K562 (cell line): Measurements from ENCODE around the gene BID. TPM values are rescaled to one million over a fixed set of nuclear protein-coding genes. Genes with fewer than 3 reads are reported as not detected.

Source experiments
- ADNP ChIP-seq: fragments of 200-800 bp; sonication (Bioruptor generic); IDR thresholded peaks from 2 replicates; pipeline ENCODE4 v1.6.1; 2016; ENCODE audit warnings: missing genetic modification characterization, missing compliant biosample characterization
- BCOR ChIP-seq: fragments of 450-650 bp; IDR thresholded peaks from 2 replicates; pipeline ENCODE4 v1.6.1; 2016
- EGR1 ChIP-seq: fragments of 450-650 bp; conservative IDR thresholded peaks from 2 replicates; pipeline ENCODE4 v1.6.1; 2017; ENCODE audit warnings: mild to moderate bottlenecking
- ESRRA ChIP-seq: fragments of 450-650 bp; IDR thresholded peaks from 2 replicates; pipeline ENCODE4 v1.6.1; 2014; ENCODE audit warnings: low read depth, mild to moderate bottlenecking, moderate library complexity, borderline replicate concordance
- ETS2 ChIP-seq: IDR thresholded peaks from 2 replicates; pipeline ENCODE4 v1.6.1; 2016; ENCODE audit warnings: borderline replicate concordance, missing genetic modification characterization, mild to moderate bottlenecking, moderate library complexity, missing compliant biosample characterization; ENCODE audit not compliant: poor library complexity, severe bottlenecking
- HMBOX1 ChIP-seq: sonication (generic); IDR thresholded peaks from 2 replicates; pipeline ENCODE4 v1.6.1; 2016
- HNRNPK ChIP-seq: fragments of 200-400 bp; formaldehyde crosslinking; IDR thresholded peaks from one replicate; pipeline ENCODE4 v1.6.1; 2018; ENCODE audit warnings: mild to moderate bottlenecking, low read depth, low read length; ENCODE audit not compliant: poor library complexity, severe bottlenecking
- MEF2A ChIP-seq: IDR thresholded peaks from 2 replicates; pipeline ENCODE4 v1.6.1; 2011; ENCODE audit warnings: low read depth, mild to moderate bottlenecking, low read length, moderate library complexity; ENCODE audit not compliant: control insufficient read depth
- RBM14 ChIP-seq: fragments of 200-400 bp; formaldehyde crosslinking; IDR thresholded peaks from 2 replicates; pipeline ENCODE4 v1.6.1; 2018; ENCODE audit warnings: low read depth, mild to moderate bottlenecking, low read length, moderate library complexity, borderline replicate concordance; ENCODE audit not compliant: insufficient read depth
- RBM15 ChIP-seq: fragments of 200-400 bp; formaldehyde crosslinking; IDR thresholded peaks from 2 replicates; pipeline ENCODE4 v1.6.1; 2018; ENCODE audit warnings: mild to moderate bottlenecking, low read length, moderate library complexity; ENCODE audit not compliant: insufficient read depth
- SAFB ChIP-seq: fragments of 200-400 bp; formaldehyde crosslinking; IDR thresholded peaks from 2 replicates; pipeline ENCODE4 v1.6.1; 2017; ENCODE audit warnings: low read depth, low read length, borderline replicate concordance
- TAF7 ChIP-seq: fragments of 450-650 bp; IDR thresholded peaks from 2 replicates; pipeline ENCODE4 v1.6.1; 2016; ENCODE audit warnings: missing genetic modification characterization, missing compliant biosample characterization
- TEAD4 ChIP-seq, 2 experiments: sonication (generic) in 1 of 2; formaldehyde crosslinking in 1 of 2; IDR thresholded peaks; 2 replicates each; pipeline versions ENCODE4 v1.6.1 to v1.8.0; 2012 to 2022; ENCODE audit warnings: borderline replicate concordance in 1 of 2, inconsistent platforms in 1 of 2, low read length in 1 of 2, mild to moderate bottlenecking in 1 of 2, missing genetic modification reagents in 1 of 2
- ZNF143 ChIP-seq: sonication (generic); formaldehyde crosslinking; IDR thresholded peaks from 2 replicates; pipeline ENCODE4 v1.9.0; 2022; ENCODE audit warnings: mild to moderate bottlenecking, missing genetic modification reagents
- ZNF184 ChIP-seq: sonication (generic); formaldehyde crosslinking; IDR thresholded peaks from 2 replicates; pipeline ENCODE4 v1.5.0; 2020; ENCODE audit warnings: missing genetic modification reagents
- ZNF282 ChIP-seq: sonication (generic); formaldehyde crosslinking; IDR thresholded peaks from 2 replicates; pipeline ENCODE4 v1.8.1; 2023; ENCODE audit warnings: missing genetic modification reagents
- polyA plus RNA-seq, 8 experiments: library from polyadenylated mRNA; depleted of rRNA in 4 of 8; stranded (reverse) in 5 of 8; unstranded in 3 of 8; fragments of >200 nt; fragmentation: Nextera tagmentation in 2 of 8; fragmentation: Illumina TruSeq in 1 of 8; extraction: Ambion mirVana in 2 of 8; extraction: Trizol in 1 of 8; gene quantifications; 2 replicates each; pipeline versions ENCODE4 v1.2.1 to v1.2.3, GENCODE V29; 2011 to 2014; ENCODE audit warnings: inconsistent platforms in 1 of 8, missing spikeins in 1 of 8
- total RNA-seq, 7 experiments: library from RNA; depleted of rRNA in 6 of 7; stranded (reverse); fragments of >200 nt in 6 of 7; fragmentation: Illumina TruSeq in 2 of 7; extraction: Trizol in 2 of 7; gene quantifications; 2 replicates each; pipeline versions ENCODE4 v1.2.1 to v1.2.3, GENCODE V29; 2011 to 2021; ENCODE audit warnings: low replicate concordance in 1 of 7
- TF ChIP-seq, protein P1 (sequence below): sonication (generic); formaldehyde crosslinking; IDR thresholded peaks from 2 replicates; pipeline ENCODE4 v1.8.1; 2023; ENCODE audit warnings: mild to moderate bottlenecking, missing genetic modification reagents, moderate library complexity
- TF ChIP-seq, protein P2 (sequence below): sonication (generic); formaldehyde crosslinking; IDR thresholded peaks from 2 replicates; pipeline ENCODE4 v1.8.0; 2022; ENCODE audit warnings: mild to moderate bottlenecking, missing genetic modification reagents

The BID gene
- total and polyA plus RNA-seq, 9 of the 15 experiments (the other 6 are each of a cell fraction or from before 2014, with no cell fraction given) = 5.2 to 209 (median 63.7) TPM

DNA sequence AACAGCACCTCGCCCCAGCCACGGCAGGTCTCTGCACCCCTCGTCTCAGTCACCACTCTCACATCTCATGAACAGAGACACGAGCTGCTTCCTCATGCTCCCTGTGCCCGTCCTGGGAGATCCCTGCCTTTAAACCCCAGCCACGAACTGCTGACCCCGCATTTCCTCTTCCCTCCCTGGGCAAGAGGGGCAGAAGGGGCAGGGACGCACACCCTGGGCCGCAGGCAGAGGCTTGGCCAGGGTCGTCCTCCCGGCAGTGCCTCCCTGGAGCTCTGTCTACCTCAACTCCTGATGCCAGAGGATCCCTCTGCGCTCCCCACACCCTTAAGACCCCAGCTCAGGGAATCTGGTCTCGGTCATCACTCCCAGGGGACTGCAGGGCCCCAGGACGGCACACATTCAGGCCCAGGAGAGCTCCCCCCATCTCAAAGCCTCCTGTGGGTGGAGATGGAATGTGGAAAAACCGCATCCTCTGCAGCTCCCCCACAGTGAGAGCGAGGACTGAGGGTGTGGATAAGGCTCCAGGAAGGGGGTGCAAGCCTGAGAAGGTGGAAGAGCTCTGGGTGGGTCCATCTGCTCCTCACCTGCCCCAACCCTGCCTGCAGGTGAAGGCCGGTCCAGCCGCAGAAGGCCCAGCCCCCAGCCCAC, 1.2 kb downstream of the BID start (continued):
- TF ChIP-seq, protein P1, sequence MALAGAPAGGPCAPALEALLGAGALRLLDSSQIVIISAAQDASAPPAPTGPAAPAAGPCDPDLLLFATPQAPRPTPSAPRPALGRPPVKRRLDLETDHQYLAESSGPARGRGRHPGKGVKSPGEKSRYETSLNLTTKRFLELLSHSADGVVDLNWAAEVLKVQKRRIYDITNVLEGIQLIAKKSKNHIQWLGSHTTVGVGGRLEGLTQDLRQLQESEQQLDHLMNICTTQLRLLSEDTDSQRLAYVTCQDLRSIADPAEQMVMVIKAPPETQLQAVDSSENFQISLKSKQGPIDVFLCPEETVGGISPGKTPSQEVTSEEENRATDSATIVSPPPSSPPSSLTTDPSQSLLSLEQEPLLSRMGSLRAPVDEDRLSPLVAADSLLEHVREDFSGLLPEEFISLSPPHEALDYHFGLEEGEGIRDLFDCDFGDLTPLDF = no peak
- TF ChIP-seq ETS2 (no peak), ADNP (tag) (no peak), ESRRA (peak; percentile 55; the same call in 1 of the 2 replicates), TAF7 (no peak), ZNF143 (CRISPR knock-in tag) (no peak), RBM14 (no peak), HNRNPK (no peak), SAFB (no peak), RBM15 (no peak), EGR1 (peak; percentile 64), ZNF184 (no peak), ZNF282 (CRISPR knock-in tag) (no peak), MEF2A (no peak), HMBOX1 (no peak), BCOR (no peak), TEAD4 (IDR thresholded peaks at IDR 0.05; ENCODE audit: low read length) (peak; percentile 85), TEAD4 (CRISPR knock-in tag; IDR thresholded peaks at IDR 0.05; ENCODE audit: borderline replicate concordance) (peak; percentile 79; the same call in 1 of the 2 replicates)
- TF ChIP-seq, protein P2, sequence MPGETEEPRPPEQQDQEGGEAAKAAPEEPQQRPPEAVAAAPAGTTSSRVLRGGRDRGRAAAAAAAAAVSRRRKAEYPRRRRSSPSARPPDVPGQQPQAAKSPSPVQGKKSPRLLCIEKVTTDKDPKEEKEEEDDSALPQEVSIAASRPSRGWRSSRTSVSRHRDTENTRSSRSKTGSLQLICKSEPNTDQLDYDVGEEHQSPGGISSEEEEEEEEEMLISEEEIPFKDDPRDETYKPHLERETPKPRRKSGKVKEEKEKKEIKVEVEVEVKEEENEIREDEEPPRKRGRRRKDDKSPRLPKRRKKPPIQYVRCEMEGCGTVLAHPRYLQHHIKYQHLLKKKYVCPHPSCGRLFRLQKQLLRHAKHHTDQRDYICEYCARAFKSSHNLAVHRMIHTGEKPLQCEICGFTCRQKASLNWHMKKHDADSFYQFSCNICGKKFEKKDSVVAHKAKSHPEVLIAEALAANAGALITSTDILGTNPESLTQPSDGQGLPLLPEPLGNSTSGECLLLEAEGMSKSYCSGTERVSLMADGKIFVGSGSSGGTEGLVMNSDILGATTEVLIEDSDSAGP (CRISPR knock-in tag) = no peak
